IMR-90 (cell line): ENCODE data around the gene EDA. TPM values are rescaled to one million over a fixed set of nuclear protein-coding genes. Genes with fewer than 3 reads are reported as not detected.

Source experiments
- ATAC-seq: fragments of 200-7000 bp; cut with Tn5 transposase; 2 replicates; pipeline ENCODE4 v1.9.1; 2020; ENCODE audit warnings: low read depth, mild to moderate bottlenecking, moderate library complexity
- BruUV-seq: library from RNA; stranded (reverse); fragments of 400-500 nt; replicated peaks from 2 replicates; lab custom pipeline; 2021; lab: Mats Ljungman, UMichigan
- CTCF ChIA-PET: fragments of 300-600 bp; formaldehyde crosslinking; extraction: SDS; loops from one replicate; lab custom pipeline; 2021; ENCODE audit warnings: antibody characterized with exemption; lab: Yijun Ruan, JAX
- POLR2A ChIA-PET: fragments of 300-600 bp; sonication (Branson Sonifier 250); formaldehyde crosslinking; loops from one replicate; lab custom pipeline; 2022; ENCODE audit warnings: antibody characterized with exemption; ENCODE audit not compliant: unreplicated experiment; lab: Charles Lee
- DNase-seq: peaks from one replicate; pipeline ENCODE4 v3.0.0; 2013
- H2AFZ ChIP-seq: replicated peaks from 2 replicates; pipeline ENCODE3; 2013; ENCODE audit warnings: low read length, mild to moderate bottlenecking; ENCODE audit not compliant: poor library complexity
- H2AK5ac ChIP-seq: 2 replicates; pipeline ENCODE4 v1.6.1; 2013; ENCODE audit warnings: low read depth, low read length, inconsistent platforms
- H2AK9ac ChIP-seq: replicated peaks from 2 replicates; pipeline ENCODE3; 2013; ENCODE audit warnings: mild to moderate bottlenecking, low read depth, low read length, moderate library complexity; ENCODE audit not compliant: poor library complexity
- H2BK120ac ChIP-seq: 2 replicates; pipeline ENCODE4 v1.6.1; 2013; ENCODE audit warnings: low read depth, low read length, inconsistent platforms
- H2BK15ac ChIP-seq: 3 replicates; pipeline ENCODE4 v1.6.1; 2013; ENCODE audit warnings: low read depth, low read length, inconsistent platforms
- H2BK20ac ChIP-seq: 2 replicates; pipeline ENCODE4 v1.6.1; 2013; ENCODE audit warnings: low read depth, mild to moderate bottlenecking, inconsistent platforms, low read length, moderate library complexity
- H2BK5ac ChIP-seq: 2 replicates; pipeline ENCODE4 v1.6.1; 2013; ENCODE audit warnings: mild to moderate bottlenecking, low read depth, low read length, inconsistent platforms; ENCODE audit not compliant: poor library complexity, severe bottlenecking
- H3K14ac ChIP-seq: replicated peaks from 2 replicates; pipeline ENCODE4 v1.6.1; 2013; ENCODE audit warnings: low read depth, low read length, inconsistent platforms
- H3K18ac ChIP-seq: 2 replicates; pipeline ENCODE4 v1.6.1; 2013; ENCODE audit warnings: low read depth, low read length, control low read depth
- H3K23ac ChIP-seq: 2 replicates; pipeline ENCODE4 v1.6.1; 2013; ENCODE audit warnings: low read depth, low read length, inconsistent platforms
- H3K27ac ChIP-seq: 2 replicates; pipeline ENCODE4 v1.5.1; 2013; ENCODE audit warnings: mild to moderate bottlenecking, control low read depth, low read length; ENCODE audit not compliant: insufficient read depth
- H3K27me3 ChIP-seq: 2 replicates; pipeline ENCODE4 v1.6.1; 2013; ENCODE audit warnings: low read length; ENCODE audit not compliant: control insufficient read depth, insufficient read depth
- H3K36me3 ChIP-seq: 2 replicates; pipeline ENCODE4 v1.6.1; 2013; ENCODE audit warnings: low read length, mixed read lengths; ENCODE audit not compliant: control insufficient read depth, insufficient read depth
- H3K4ac ChIP-seq: 2 replicates; pipeline ENCODE4 v1.6.1; 2013; ENCODE audit warnings: low read depth, low read length, inconsistent platforms
- H3K4me1 ChIP-seq: 2 replicates; pipeline ENCODE4 v1.6.1; 2013; ENCODE audit warnings: low read length, mixed read lengths; ENCODE audit not compliant: control insufficient read depth, insufficient read depth
- H3K4me2 ChIP-seq: 2 replicates; pipeline ENCODE4 v1.6.1; 2013; ENCODE audit warnings: low read depth, mild to moderate bottlenecking, control low read depth, low read length, moderate library complexity
- H3K4me3 ChIP-seq: 2 replicates; pipeline ENCODE4 v1.5.1; 2013; ENCODE audit warnings: low read depth, mild to moderate bottlenecking, control low read depth, low read length, moderate library complexity; ENCODE audit not compliant: insufficient read depth
- H3K56ac ChIP-seq: 2 replicates; pipeline ENCODE4 v1.6.1; 2013; ENCODE audit warnings: low read length, inconsistent platforms; ENCODE audit not compliant: insufficient read depth; ENCODE audit errors: extremely low read depth
- H3K79me1 ChIP-seq, 2 experiments: 2 replicates each; pipeline ENCODE4 v1.6.1; 2013; ENCODE audit warnings: low read length in 2 of 2, inconsistent platforms in 1 of 2, low read depth in 1 of 2
- H3K9ac ChIP-seq: 2 replicates; pipeline ENCODE4 v1.6.1; 2013; ENCODE audit warnings: low read depth, low read length, control low read depth
- H3K9me1 ChIP-seq: 2 replicates; pipeline ENCODE4 v1.6.1; 2013; ENCODE audit warnings: low read length, inconsistent platforms; ENCODE audit not compliant: insufficient read depth
- H3K9me3 ChIP-seq: 2 replicates; pipeline ENCODE4 v1.6.1; 2013; ENCODE audit warnings: low read length; ENCODE audit not compliant: control insufficient read depth, insufficient read depth
- H4K20me1 ChIP-seq: 2 replicates; pipeline ENCODE4 v1.6.1; 2013; ENCODE audit warnings: low read length, inconsistent platforms; ENCODE audit not compliant: insufficient read depth
- H4K5ac ChIP-seq: 2 replicates; pipeline ENCODE4 v1.6.1; 2013; ENCODE audit warnings: mild to moderate bottlenecking, low read depth, low read length, control low read depth
- H4K8ac ChIP-seq, 2 experiments: 2 replicates each; pipeline ENCODE4 v1.6.1; 2013; ENCODE audit warnings: low read depth in 2 of 2, low read length in 2 of 2, control low read depth in 1 of 2, inconsistent platforms in 1 of 2
- H4K91ac ChIP-seq: 2 replicates; pipeline ENCODE4 v1.6.1; 2013; ENCODE audit warnings: low read depth, low read length, inconsistent platforms; ENCODE audit not compliant: insufficient read depth
- FOS ChIP-seq: fragments of 150-350 bp; IDR thresholded peaks from 2 replicates; pipeline ENCODE4 v1.6.1; 2016; ENCODE audit warnings: low read depth, low read length
- RAD21 ChIP-seq: IDR thresholded peaks from 2 replicates; pipeline ENCODE4 v1.6.1; 2012; ENCODE audit warnings: low read length, improper control_type of control experiment
- RFX5 ChIP-seq: IDR thresholded peaks from 2 replicates; pipeline ENCODE4 v1.8.0; 2012; ENCODE audit warnings: low read depth, mild to moderate bottlenecking, low read length, moderate library complexity
- WGBS, 2 experiments: methylation state at CpG; one replicate each; pipeline versions ENCODE4 v1.1.5 to v1.1.7; 2013; ENCODE audit warnings: missing lambda C conversion rate in 2 of 2; ENCODE audit not compliant: insufficient read length in 1 of 2; ENCODE audit errors: extremely low coverage in 2 of 2; 5-methylcytosine and 5-hydroxymethylcytosine counted together
- dilution Hi-C: fragments of 300-500 bp; cut with HindIII; formaldehyde crosslinking; loops from one replicate; pipeline ENCODE4 v1.14.3; 2018; ENCODE audit warnings: low sequenced_read_pairs; ENCODE audit not compliant: unreplicated experiment
- in situ Hi-C: fragments of 300-500 bp; cut with MboI; formaldehyde crosslinking; loops from 3 replicates; pipeline ENCODE4 v1.14.3; 2019; ENCODE audit warnings: low sequenced_read_pairs, inconsistent platforms, mixed read lengths
- intact Hi-C: fragments of 100-400 bp; cut with micrococcal nuclease; formaldehyde crosslinking; loops from 2 replicates; pipeline ENCODE4 v1.10.0; 2022
- polyA plus RNA-seq, 3 experiments: library from polyadenylated mRNA; depleted of rRNA; stranded (reverse); fragments of >200 nt; gene quantifications; 2 replicates each; pipeline ENCODE4 v1.2.3, GENCODE V29; 2012; ENCODE audit warnings: low replicate concordance in 1 of 3
- total RNA-seq: library from RNA; depleted of rRNA; stranded (reverse); fragments of >200 nt; gene quantifications from 2 replicates; pipeline ENCODE4 v1.2.3, GENCODE V29; 2012
- TF ChIP-seq, protein P1 (sequence below): fragments of 150-350 bp; IDR thresholded peaks from 2 replicates; pipeline ENCODE4 v1.6.1; 2017; ENCODE audit warnings: mild to moderate bottlenecking, antibody characterized with exemption, low read length, low read depth

Gene EDA
- total and polyA plus RNA-seq, 2 of the 4 experiments (the other 2 are of a cell fraction): under 0.01 TPM; not detected in 1

DNA sequence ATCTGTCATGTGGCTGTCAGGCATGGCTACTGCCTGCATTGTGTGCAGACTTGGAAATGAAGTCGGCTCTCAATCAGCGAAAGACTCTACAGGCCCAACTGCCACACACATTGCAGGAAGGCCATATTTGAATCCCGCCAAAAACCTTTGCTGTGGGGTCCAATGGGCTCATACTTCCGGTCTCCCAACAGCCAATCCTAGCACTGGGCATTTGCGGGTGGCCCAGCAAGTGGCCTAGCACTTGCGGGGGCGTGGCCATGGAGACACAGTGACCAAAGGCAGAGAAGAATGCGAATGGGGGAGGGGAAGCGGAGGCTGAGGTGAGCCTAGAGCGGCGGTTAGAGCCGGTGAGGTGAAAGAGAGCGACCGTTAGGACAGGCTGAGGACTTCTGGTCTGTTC is 446.2 kb downstream of the EDA start, which contains the start of gene OTUD6A:
TSS of gene OTUD6A (plus strand) at position 382 of the 400 bp plus-strand sequence. CDS start 68 bp downstream, outside the sequence.
- Histone ChIP-seq H3K4ac (no peak within 1 kb of the TSS), H3K4me3 (no peak within 1 kb of the TSS), H3K9me3 (peaks cover 9% of the 10 kb centered on the region; the same call in 1 of the 2 replicates), H3K23ac (no peak within 1 kb of the TSS), H3K79me1 (no peaks in the 10 kb centered on the region), H2AK9ac (peak within 1 kb of the TSS; percentile 44), H3K36me3 (no peaks in the 10 kb centered on the region), H3K9me1 (no peaks in the 10 kb centered on the region), H4K20me1 (no peaks in the 10 kb centered on the region), H2AFZ (peak within 1 kb of the TSS; percentile 49), H3K18ac (no peak within 1 kb of the TSS), H4K91ac (no peak within 1 kb of the TSS), H3K27ac (no peak within 1 kb of the TSS), H3K56ac (no peak within 1 kb of the TSS; the same call in 1 of the 2 replicates), H4K5ac (no peak within 1 kb of the TSS), H3K14ac (no peak within 1 kb of the TSS), H2AK5ac (no peak within 1 kb of the TSS), H2BK15ac (no peak within 1 kb of the TSS), H2BK120ac (no peak within 1 kb of the TSS), H2BK20ac (no peak within 1 kb of the TSS), H3K27me3 (peaks cover 9% of the 10 kb centered on the region; the same call in 1 of the 2 replicates), H4K8ac (no peak within 1 kb of the TSS), H3K9ac (no peak within 1 kb of the TSS), H3K4me2 (no peak within 1 kb of the TSS), H3K4me1 (no peaks in the 10 kb centered on the region), H2BK5ac (no peak within 1 kb of the TSS)
- in situ Hi-C loops (no loop called here), intact Hi-C loops (no loop called here), dilution Hi-C loops (no loop called here)
- BruUV-seq: no TSS peak
- POLR2A ChIA-PET: no interaction called here
- no peak for ATAC-seq
- DNase-seq: no peak
- CTCF ChIA-PET: no interaction called here
- 83% methylated on average over 12 of the region's 14 CpGs; no CpG with 5 or more reads in 1 of the 2 experiments for WGBS, 2 experiments
- TF ChIP-seq, protein P1, sequence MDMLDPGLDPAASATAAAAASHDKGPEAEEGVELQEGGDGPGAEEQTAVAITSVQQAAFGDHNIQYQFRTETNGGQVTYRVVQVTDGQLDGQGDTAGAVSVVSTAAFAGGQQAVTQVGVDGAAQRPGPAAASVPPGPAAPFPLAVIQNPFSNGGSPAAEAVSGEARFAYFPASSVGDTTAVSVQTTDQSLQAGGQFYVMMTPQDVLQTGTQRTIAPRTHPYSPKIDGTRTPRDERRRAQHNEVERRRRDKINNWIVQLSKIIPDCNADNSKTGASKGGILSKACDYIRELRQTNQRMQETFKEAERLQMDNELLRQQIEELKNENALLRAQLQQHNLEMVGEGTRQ: no peak
- TF ChIP-seq RFX5 (no peak), RAD21 (no peak), FOS (no peak)
